MCF 10A (cell line): ENCODE data around the gene SPATA31A5. TPM values are rescaled to one million over a fixed set of nuclear protein-coding genes. Genes with fewer than 3 reads are reported as not detected.
"Not testable (repeated sequence)": the region's sequence is repeated elsewhere in the genome, so short reads cannot be mapped to it uniquely, and the experiment has no call there.

ENCODE experiments used
- Bru-seq: library from RNA; stranded (reverse); fragments of 400-500 nt; gene quantifications from one replicate; lab custom pipeline; 2021; lab: Mats Ljungman, UMichigan
- BruChase-seq, 2 experiments: library from RNA; stranded (reverse); fragments of 400-500 nt; gene quantifications; one replicate each; lab custom pipeline; 2021; lab: Mats Ljungman, UMichigan
- BruUV-seq: library from RNA; stranded (reverse); fragments of 400-500 nt; replicated peaks from 2 replicates; lab custom pipeline; 2021; lab: Mats Ljungman, UMichigan
- CTCF ChIA-PET: fragments of 300-600 bp; sonication (Branson Sonifier 250); formaldehyde crosslinking; extraction: SDS; loops from one replicate; lab custom pipeline; 2021; ENCODE audit warnings: antibody characterized with exemption, inconsistent platforms; lab: Yijun Ruan, JAX
- POLR2A ChIA-PET: fragments of 300-600, 350-650 bp; sonication (Branson Sonifier 250); formaldehyde crosslinking; extraction: SDS; loops from one replicate; lab custom pipeline; 2020; ENCODE audit warnings: antibody characterized with exemption, inconsistent platforms; lab: Yijun Ruan, JAX
- DNase-seq: peaks from one replicate; pipeline ENCODE4 v3.0.0-alpha.2; 2018; ENCODE audit not compliant: unreplicated experiment
- H3K27ac Mint-ChIP-seq: one replicate; pipeline ENCODE4 v1.8.0; 2022; ENCODE audit warnings: mild to moderate bottlenecking, low read depth, mixed read lengths; ENCODE audit not compliant: unreplicated experiment
- H3K27me3 Mint-ChIP-seq: one replicate; pipeline ENCODE4 v1.8.0; 2022; ENCODE audit warnings: mixed read lengths; ENCODE audit not compliant: insufficient read depth, unreplicated experiment
- H3K36me3 Mint-ChIP-seq: one replicate; pipeline ENCODE4 v1.8.0; 2022; ENCODE audit warnings: mild to moderate bottlenecking, moderate library complexity, mixed read lengths; ENCODE audit not compliant: insufficient read depth, unreplicated experiment
- H3K4me1 Mint-ChIP-seq: one replicate; pipeline ENCODE4 v1.8.0; 2022; ENCODE audit warnings: mixed read lengths; ENCODE audit not compliant: insufficient read depth, unreplicated experiment
- H3K4me3 Mint-ChIP-seq: one replicate; pipeline ENCODE4 v1.8.0; 2022; ENCODE audit warnings: mild to moderate bottlenecking, moderate library complexity, mixed read lengths; ENCODE audit not compliant: unreplicated experiment
- H3K9me3 Mint-ChIP-seq: one replicate; pipeline ENCODE4 v1.8.0; 2022; ENCODE audit warnings: mixed read lengths; ENCODE audit not compliant: unreplicated experiment
- intact Hi-C: fragments of 100-400 bp; cut with micrococcal nuclease; formaldehyde crosslinking; loops from 2 replicates; pipeline ENCODE4 v1.14.1; 2022
- long read RNA-seq: library from polyadenylated mRNA; stranded (forward); transcript quantifications from one replicate; pipeline ENCODE4 v2.0.0, GENCODE V29; 2022
- total RNA-seq: library from RNA; stranded (reverse); gene quantifications from 2 replicates; pipeline ENCODE4 v1.2.3, GENCODE V29; 2022

Gene SPATA31A5
- total RNA-seq (not detected in 2 replicates), Bru-seq, nascent RNA (not detected), BruChase-seq, experiment 1, labeled RNA remaining after a 6-hour chase (not detected), BruChase-seq, experiment 2, labeled RNA remaining after a 2-hour chase (not detected)
- long read RNA-seq, result 0 reads

DNA sequence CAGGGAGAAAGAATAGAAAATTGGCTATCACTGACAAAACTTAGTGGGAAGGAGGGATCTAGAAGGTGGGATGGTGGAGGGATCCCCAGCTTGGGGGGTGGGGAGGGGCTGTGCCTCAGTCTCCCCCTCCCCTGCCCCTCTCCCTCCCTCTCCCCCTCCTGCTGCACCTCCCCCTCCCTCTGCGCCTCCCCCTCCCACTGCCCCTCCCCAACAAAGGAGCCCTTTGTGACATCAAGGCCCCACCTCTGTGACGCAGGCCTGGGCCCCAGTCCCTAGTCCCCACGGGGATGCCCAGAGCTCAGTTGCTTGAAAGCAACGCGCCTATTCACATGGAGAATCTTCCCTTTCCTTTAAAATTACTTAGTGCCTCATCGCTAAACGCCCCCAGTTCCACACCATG, at the start of gene SPATA31A5:
TSS of gene SPATA31A5 (plus strand) at position 301 of the 400 bp plus-strand sequence. CDS start at position 330, 29 bp downstream.
- DNase-seq, CTCF ChIA-PET, H3K4me1 Mint-ChIP-seq, intact Hi-C loops, H3K36me3 Mint-ChIP-seq, H3K27me3 Mint-ChIP-seq, H3K27ac Mint-ChIP-seq, BruUV-seq, H3K4me3 Mint-ChIP-seq, POLR2A ChIA-PET, H3K9me3 Mint-ChIP-seq: not testable (repeated sequence)

DNA sequence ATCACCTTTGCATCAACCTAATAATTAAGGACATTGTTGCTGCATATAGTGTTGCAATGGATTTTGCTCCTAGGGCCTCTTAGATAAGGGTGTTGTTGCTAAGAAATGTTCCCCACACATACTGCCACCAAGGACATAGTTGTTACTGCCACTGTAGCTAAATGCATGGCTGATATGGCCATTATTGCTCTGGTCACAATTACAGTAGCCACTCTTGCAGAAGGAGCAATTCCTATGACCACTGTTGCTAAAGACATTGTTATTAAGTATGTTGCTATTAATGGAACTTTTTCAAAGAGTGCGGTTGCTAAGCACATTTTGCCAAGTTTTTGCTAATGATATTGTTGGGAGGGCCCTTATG, 48.8 kb downstream of the SPATA31A5 start:
- H3K4me3 Mint-ChIP-seq, intact Hi-C loops, BruUV-seq, H3K9me3 Mint-ChIP-seq, H3K4me1 Mint-ChIP-seq, CTCF ChIA-PET, H3K27ac Mint-ChIP-seq, DNase-seq, H3K36me3 Mint-ChIP-seq, H3K27me3 Mint-ChIP-seq, POLR2A ChIA-PET: not testable (repeated sequence)

DNA sequence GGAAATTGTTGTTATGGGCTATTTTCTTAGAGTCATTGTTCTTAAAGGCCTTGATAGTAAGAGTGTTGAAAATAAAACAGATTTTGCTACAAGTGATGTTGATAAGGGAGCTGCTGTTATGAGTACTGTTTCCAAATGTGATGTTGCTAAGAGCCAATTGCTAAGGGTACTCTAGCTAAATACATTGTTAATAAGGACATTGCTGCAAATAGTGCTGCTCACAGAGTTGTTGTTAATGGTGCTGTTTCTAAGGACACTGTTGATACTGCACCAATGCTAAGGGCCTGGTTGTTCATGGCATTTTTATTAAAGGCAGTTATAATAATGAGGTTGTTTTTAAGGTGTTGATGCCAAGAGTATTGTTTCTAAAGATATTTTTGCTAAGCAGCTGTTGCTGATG, 52.2 kb downstream of the SPATA31A5 start:
- BruUV-seq, H3K36me3 Mint-ChIP-seq, H3K27me3 Mint-ChIP-seq, H3K4me1 Mint-ChIP-seq, H3K9me3 Mint-ChIP-seq, H3K27ac Mint-ChIP-seq, H3K4me3 Mint-ChIP-seq, DNase-seq, POLR2A ChIA-PET, CTCF ChIA-PET, intact Hi-C loops: not testable (repeated sequence)
